Osteocyte (in vitro differentiated cells): Measurements from ENCODE around the gene CNKSR3. TPM values are rescaled to one million over a fixed set of nuclear protein-coding genes. Genes with fewer than 3 reads are reported as not detected.

Experiments
- DNase-seq: peaks from one replicate; pipeline ENCODE4 v3.0.0; 2021; ENCODE audit warnings: mixed read lengths; ENCODE audit not compliant: unreplicated experiment; ENCODE audit errors: extremely low spot score
- H3K27ac Mint-ChIP-seq: one replicate; pipeline ENCODE4 v1.8.0; 2021; ENCODE audit warnings: mild to moderate bottlenecking, mixed read lengths; ENCODE audit not compliant: unreplicated experiment
- H3K27me3 Mint-ChIP-seq: one replicate; pipeline ENCODE4 v1.8.0; 2021; ENCODE audit warnings: mixed read lengths; ENCODE audit not compliant: unreplicated experiment
- H3K36me3 Mint-ChIP-seq: one replicate; pipeline ENCODE4 v1.8.0; 2021; ENCODE audit warnings: mixed read lengths; ENCODE audit not compliant: unreplicated experiment
- H3K4me1 Mint-ChIP-seq: one replicate; pipeline ENCODE4 v1.8.0; 2021; ENCODE audit warnings: mixed read lengths; ENCODE audit not compliant: unreplicated experiment
- H3K4me3 Mint-ChIP-seq: one replicate; pipeline ENCODE4 v1.8.0; 2021; ENCODE audit warnings: mild to moderate bottlenecking, moderate library complexity, mixed read lengths; ENCODE audit not compliant: unreplicated experiment
- H3K9me3 Mint-ChIP-seq: one replicate; pipeline ENCODE4 v1.8.0; 2021; ENCODE audit warnings: mixed read lengths; ENCODE audit not compliant: unreplicated experiment
- total RNA-seq: library from RNA; stranded (reverse); gene quantifications from 2 replicates; pipeline ENCODE4 v1.2.1, GENCODE V29; 2021
- TF ChIP-seq, protein P1 (sequence below): fragments of 200-600 bp; sonication (generic); IDR thresholded peaks from 2 replicates; pipeline ENCODE4 v1.5.0; 2021; ENCODE audit warnings: antibody characterized with exemption, mild to moderate bottlenecking, moderate library complexity

The CNKSR3 gene
- total RNA-seq, 1 donor from 2014 or later: 14.6 TPM

DNA sequence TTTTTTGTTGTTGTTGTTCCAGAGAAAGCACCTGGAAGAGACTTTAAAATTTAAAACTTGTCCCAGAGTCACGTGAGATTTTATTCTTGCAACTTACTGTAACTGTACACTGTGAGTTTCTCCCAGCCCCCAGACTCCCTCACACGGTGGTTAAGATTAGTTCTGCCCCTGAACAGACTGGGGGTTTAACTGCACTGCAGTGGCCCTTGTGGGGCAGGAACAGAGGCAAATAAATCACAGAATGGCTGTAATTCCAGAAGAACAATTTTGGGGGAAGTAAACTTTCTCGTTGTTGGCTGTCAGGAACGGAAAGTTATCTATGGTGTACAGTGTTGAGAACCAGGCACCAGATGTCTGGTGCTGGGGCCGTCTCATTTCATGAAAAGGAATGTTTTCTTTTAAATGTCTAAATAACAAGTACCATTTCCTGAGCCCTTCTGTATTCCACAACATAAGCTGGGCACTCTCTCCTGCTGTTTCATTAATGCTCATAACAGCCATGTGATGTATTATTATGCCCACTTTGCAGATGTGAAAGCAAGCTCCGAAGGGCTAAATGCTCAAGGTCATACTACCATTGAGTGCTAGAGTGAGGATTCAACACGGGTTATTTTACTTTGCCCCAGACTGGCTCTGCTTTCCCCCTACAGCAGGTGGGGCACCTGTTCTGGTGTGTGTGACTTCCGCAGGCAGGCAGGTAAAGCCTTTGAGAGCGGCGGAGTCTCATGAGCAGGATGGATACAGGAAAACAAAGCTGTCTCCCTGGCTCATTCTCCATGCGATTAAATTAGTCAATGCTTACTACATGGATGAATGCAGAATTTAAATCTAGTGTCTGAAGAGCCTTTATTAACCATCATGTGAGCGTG lies 30.5 kb downstream of the CNKSR3 start:
- Mint-ChIP-seq H3K4me1 (peaks cover 61% of the 10 kb centered on the region), H3K27ac (peak overlapping the region; percentile 88), H3K4me3 (peak overlapping the region; percentile 77), H3K27me3 (no peaks in the 10 kb centered on the region), H3K9me3 (no peaks in the 10 kb centered on the region), H3K36me3 (no peaks in the 10 kb centered on the region)
- DNase-seq: no peak
- TF ChIP-seq, protein P1, sequence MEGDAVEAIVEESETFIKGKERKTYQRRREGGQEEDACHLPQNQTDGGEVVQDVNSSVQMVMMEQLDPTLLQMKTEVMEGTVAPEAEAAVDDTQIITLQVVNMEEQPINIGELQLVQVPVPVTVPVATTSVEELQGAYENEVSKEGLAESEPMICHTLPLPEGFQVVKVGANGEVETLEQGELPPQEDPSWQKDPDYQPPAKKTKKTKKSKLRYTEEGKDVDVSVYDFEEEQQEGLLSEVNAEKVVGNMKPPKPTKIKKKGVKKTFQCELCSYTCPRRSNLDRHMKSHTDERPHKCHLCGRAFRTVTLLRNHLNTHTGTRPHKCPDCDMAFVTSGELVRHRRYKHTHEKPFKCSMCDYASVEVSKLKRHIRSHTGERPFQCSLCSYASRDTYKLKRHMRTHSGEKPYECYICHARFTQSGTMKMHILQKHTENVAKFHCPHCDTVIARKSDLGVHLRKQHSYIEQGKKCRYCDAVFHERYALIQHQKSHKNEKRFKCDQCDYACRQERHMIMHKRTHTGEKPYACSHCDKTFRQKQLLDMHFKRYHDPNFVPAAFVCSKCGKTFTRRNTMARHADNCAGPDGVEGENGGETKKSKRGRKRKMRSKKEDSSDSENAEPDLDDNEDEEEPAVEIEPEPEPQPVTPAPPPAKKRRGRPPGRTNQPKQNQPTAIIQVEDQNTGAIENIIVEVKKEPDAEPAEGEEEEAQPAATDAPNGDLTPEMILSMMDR: no peak

DNA sequence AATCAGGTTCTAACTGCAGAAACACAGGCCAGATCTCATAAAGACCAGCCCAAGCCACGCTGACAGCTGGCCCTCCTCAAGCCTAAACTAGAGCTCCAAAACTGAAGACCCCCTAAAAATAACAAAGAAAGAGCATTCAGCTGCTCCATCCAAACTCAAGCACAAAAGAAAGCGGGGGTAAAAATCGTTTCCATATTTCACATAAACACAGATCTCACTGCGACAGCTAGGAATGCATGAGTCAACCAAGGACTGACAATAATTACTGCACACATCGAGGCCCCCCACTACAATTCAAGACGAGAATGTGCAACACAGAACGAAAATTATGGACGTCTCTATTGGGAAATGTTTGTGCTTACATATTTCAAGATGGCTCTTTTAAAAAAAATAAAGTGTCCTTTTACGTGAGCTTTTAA lies 31.1 kb downstream of the CNKSR3 start:
- Mint-ChIP-seq H3K27ac (peak overlapping the region; percentile 88), H3K27me3 (no peaks in the 10 kb centered on the region), H3K9me3 (no peaks in the 10 kb centered on the region), H3K4me1 (peaks cover 68% of the 10 kb centered on the region), H3K36me3 (no peaks in the 10 kb centered on the region), H3K4me3 (peak overlapping the region; percentile 77)
- TF ChIP-seq, protein P1: no peak
- DNase-seq: no peak

DNA sequence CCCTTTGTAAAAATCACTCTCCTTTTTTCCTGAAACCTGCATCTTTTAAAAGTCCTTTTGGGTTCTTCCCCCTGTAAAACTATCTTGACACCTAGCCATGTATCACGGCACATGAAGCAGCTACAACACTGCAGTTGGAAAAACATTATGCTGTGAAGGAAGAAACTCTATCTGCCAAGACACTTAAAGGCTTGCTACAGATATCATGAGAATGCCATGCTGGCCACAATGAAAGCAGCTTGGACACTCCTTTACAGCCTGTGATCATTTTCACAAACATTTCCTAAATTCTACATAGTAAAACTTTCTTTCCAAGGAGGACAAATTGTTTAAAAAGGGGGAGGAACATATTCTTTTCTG lies 31.8 kb downstream of the CNKSR3 start:
- no peak for DNase-seq
- TF ChIP-seq, protein P1: no peak
- Mint-ChIP-seq H3K36me3 (no peaks in the 10 kb centered on the region), H3K9me3 (no peaks in the 10 kb centered on the region), H3K4me1 (peaks cover 65% of the 10 kb centered on the region), H3K27ac (peak overlapping the region; percentile 88), H3K27me3 (no peaks in the 10 kb centered on the region), H3K4me3 (peak overlapping the region; percentile 77)

DNA sequence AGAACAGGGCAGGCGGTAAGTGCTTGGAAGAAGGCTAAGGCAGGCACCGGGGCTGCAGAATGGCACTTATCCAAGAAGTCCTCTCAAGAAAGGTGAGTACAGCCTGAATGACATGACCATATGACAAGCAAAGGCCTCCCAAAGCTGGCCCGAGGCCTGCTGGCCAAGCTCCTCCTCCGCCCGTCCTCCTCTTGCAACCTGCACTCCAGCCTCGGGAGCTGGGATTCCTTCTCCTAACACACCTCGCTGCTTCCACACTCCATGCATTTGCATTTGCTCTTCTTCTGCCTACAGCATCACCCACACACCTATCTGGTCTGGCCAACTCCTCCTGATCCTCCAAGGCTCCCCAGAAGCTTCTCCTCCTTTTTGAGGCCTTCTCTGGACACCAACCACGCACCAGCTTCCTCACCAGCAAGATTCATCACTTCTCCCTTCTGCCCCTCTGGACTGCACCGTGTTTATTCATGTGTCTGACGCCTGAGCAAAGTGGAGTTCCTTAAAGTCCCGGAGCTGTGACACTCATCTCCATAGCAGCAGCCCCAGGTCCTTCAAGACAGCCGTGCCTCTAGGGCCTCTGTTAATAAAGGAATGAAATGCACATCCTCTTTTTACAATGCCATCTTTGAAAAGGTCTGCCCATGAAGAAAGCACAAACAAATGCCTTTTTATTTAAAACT lies 32.3 kb downstream of the CNKSR3 start:
- H3K4me1 Mint-ChIP-seq: peaks cover 60% of the 10 kb centered on the region
- DNase-seq: no peak
- peak overlapping the region; percentile 77 for H3K4me3 Mint-ChIP-seq
- H3K9me3 Mint-ChIP-seq: no peaks in the 10 kb centered on the region
- no peaks in the 10 kb centered on the region for H3K27me3 Mint-ChIP-seq
- H3K36me3 Mint-ChIP-seq: no peaks in the 10 kb centered on the region
- TF ChIP-seq, protein P1: no peak
- peak overlapping the region; percentile 88 for H3K27ac Mint-ChIP-seq

DNA sequence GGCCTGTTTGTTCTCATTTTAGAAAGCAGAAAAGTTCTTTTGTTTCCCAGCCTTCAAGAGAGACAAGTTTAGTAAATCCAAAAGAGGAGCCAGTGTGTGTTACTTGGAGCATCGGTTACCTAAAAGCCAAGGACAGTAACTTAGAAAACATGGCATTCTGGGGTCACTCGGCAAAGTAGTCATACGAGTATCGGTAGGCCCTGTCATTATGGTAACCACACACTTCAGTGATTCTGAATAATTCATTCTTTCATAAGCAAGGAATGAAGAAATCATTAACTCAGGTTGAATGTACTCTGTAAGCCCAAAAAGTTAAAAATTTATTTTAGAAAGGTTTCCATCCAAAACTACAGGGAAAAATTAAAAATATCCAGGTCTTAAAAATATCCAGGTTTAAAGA lies 34.0 kb downstream of the CNKSR3 start:
- Mint-ChIP-seq H3K27me3 (no peaks in the 10 kb centered on the region), H3K36me3 (no peaks in the 10 kb centered on the region), H3K9me3 (no peaks in the 10 kb centered on the region), H3K4me3 (no peak overlapping the region), H3K27ac (no peak overlapping the region), H3K4me1 (peaks cover 48% of the 10 kb centered on the region)
- TF ChIP-seq, protein P1: no peak
- DNase-seq: no peak
